HepG2 (cell line): Measurements from ENCODE around the gene NINL. TPM values are rescaled to one million over a fixed set of nuclear protein-coding genes. Genes with fewer than 3 reads are reported as not detected.

Experiments
- CTCF ChIP-seq: sonication (generic); formaldehyde crosslinking; IDR thresholded peaks from 2 replicates; pipeline ENCODE4 v1.5.0; 2020; ENCODE audit warnings: mild to moderate bottlenecking, missing genetic modification reagents, moderate library complexity
- DPF2 ChIP-seq: sonication (generic); formaldehyde crosslinking; IDR thresholded peaks from 2 replicates; pipeline ENCODE4 v1.4.0; 2020; ENCODE audit warnings: mild to moderate bottlenecking, low read depth, missing genetic modification reagents, borderline replicate concordance
- JDP2 ChIP-seq: sonication (generic); formaldehyde crosslinking; IDR thresholded peaks from 2 replicates; pipeline ENCODE4 v1.8.1; 2022; ENCODE audit warnings: missing genetic modification reagents, borderline replicate concordance
- MAFG ChIP-seq: sonication (generic); formaldehyde crosslinking; IDR thresholded peaks from 2 replicates; pipeline ENCODE4 v1.5.1; 2020; ENCODE audit warnings: mild to moderate bottlenecking, missing genetic modification reagents
- NCOA2 ChIP-seq: sonication (generic); formaldehyde crosslinking; IDR thresholded peaks from 2 replicates; pipeline ENCODE4 v1.8.0; 2022; ENCODE audit warnings: inconsistent platforms
- RBAK ChIP-seq: sonication (generic); formaldehyde crosslinking; IDR thresholded peaks from 2 replicates; pipeline ENCODE4 v1.5.1; 2020; ENCODE audit warnings: mild to moderate bottlenecking, missing genetic modification reagents
- SMYD3 ChIP-seq: sonication (generic); formaldehyde crosslinking; IDR thresholded peaks from 2 replicates; pipeline ENCODE4 v1.8.1; 2023; ENCODE audit warnings: mild to moderate bottlenecking, missing genetic modification reagents
- SP5 ChIP-seq: IDR thresholded peaks from 2 replicates; pipeline ENCODE4 v1.6.1; 2016; ENCODE audit warnings: low read depth, borderline replicate concordance
- TIGD3 ChIP-seq: sonication (generic); formaldehyde crosslinking; IDR thresholded peaks from 2 replicates; pipeline ENCODE4 v1.5.1; 2020; ENCODE audit warnings: mild to moderate bottlenecking, missing genetic modification reagents, borderline replicate concordance
- ZFP91 ChIP-seq: sonication (generic); formaldehyde crosslinking; IDR thresholded peaks from 2 replicates; pipeline ENCODE4 v1.9.0; 2022; ENCODE audit warnings: missing genetic modification reagents, mild to moderate bottlenecking, borderline replicate concordance
- ZKSCAN5 ChIP-seq: sonication (generic); formaldehyde crosslinking; IDR thresholded peaks from 2 replicates; pipeline ENCODE4 v1.5.1; 2020; ENCODE audit warnings: mild to moderate bottlenecking, missing genetic modification reagents
- ZNF264 ChIP-seq: sonication (generic); formaldehyde crosslinking; IDR thresholded peaks from 2 replicates; pipeline ENCODE4 v1.4.0; 2020; ENCODE audit warnings: missing genetic modification reagents
- ZNF326 ChIP-seq: sonication (generic); formaldehyde crosslinking; IDR thresholded peaks from 2 replicates; pipeline ENCODE4 v1.4.0; 2020; ENCODE audit warnings: missing genetic modification reagents, borderline replicate concordance
- ZNF460 ChIP-seq: sonication (generic); formaldehyde crosslinking; IDR thresholded peaks from 2 replicates; pipeline ENCODE4 v1.5.1; 2020; ENCODE audit warnings: missing genetic modification reagents, mild to moderate bottlenecking, borderline replicate concordance
- ZNF549 ChIP-seq: sonication (generic); formaldehyde crosslinking; IDR thresholded peaks from 2 replicates; pipeline ENCODE4 v1.5.0; 2020; ENCODE audit warnings: missing genetic modification reagents
- ZNF772 ChIP-seq: sonication (generic); formaldehyde crosslinking; IDR thresholded peaks from 2 replicates; pipeline ENCODE4 v1.5.0; 2020; ENCODE audit warnings: mild to moderate bottlenecking, missing genetic modification reagents
- polyA plus RNA-seq, 8 experiments: library from polyadenylated mRNA; depleted of rRNA in 3 of 8; stranded (reverse) in 7 of 8; unstranded in 1 of 8; fragments of >200 nt; fragmentation: Illumina TruSeq in 4 of 8; extraction: Trizol in 4 of 8; gene quantifications; 2 replicates each; pipeline versions ENCODE4 v1.2.1 to v1.2.3, GENCODE V29; 2011 to 2016; ENCODE audit warnings: low read depth in 4 of 8, missing spikeins in 1 of 8, mixed read lengths in 1 of 8; ENCODE audit not compliant: insufficient read depth in 1 of 8
- total RNA-seq, 5 experiments: library from RNA; depleted of rRNA; stranded (reverse); fragments of >200 nt; fragmentation: Illumina TruSeq; extraction: Trizol; gene quantifications; 2 replicates each; pipeline ENCODE4 v1.2.3, GENCODE V29; 2016; ENCODE audit warnings: low read depth in 1 of 5
- TF ChIP-seq, protein P1 (sequence below): sonication (generic); formaldehyde crosslinking; IDR thresholded peaks from 2 replicates; pipeline ENCODE4 v1.8.0; 2022; ENCODE audit warnings: missing genetic modification reagents, mild to moderate bottlenecking, borderline replicate concordance
- TF ChIP-seq, protein P2 (sequence below): sonication (generic); formaldehyde crosslinking; conservative IDR thresholded peaks from 2 replicates; pipeline ENCODE4 v1.8.0; 2022; ENCODE audit warnings: mild to moderate bottlenecking, moderate library complexity, missing genetic modification reagents
- TF ChIP-seq, protein P3 (sequence below): sonication (generic); formaldehyde crosslinking; IDR thresholded peaks from 2 replicates; pipeline ENCODE4 v1.5.1; 2020; ENCODE audit warnings: missing genetic modification reagents, mild to moderate bottlenecking, borderline replicate concordance

NINL gene
- total and polyA plus RNA-seq, 2 of the 13 experiments (the other 11 are each of a cell fraction or from before 2014, with no cell fraction given) = 32.3 to 34.3 TPM

- TF ChIP-seq ZFP91 (no peak), NCOA2 (CRISPR knock-in tag) (no peak), ZNF460 (CRISPR knock-in tag) (no peak), CTCF (CRISPR knock-in tag) (no peak; the same call in 1 of the 2 replicates), SP5 (CRISPR knock-in tag) (no peak), TIGD3 (no peak; the same call in 1 of the 2 replicates), MAFG (no peak; the same call in none of the 2 replicates), ZNF549 (CRISPR knock-in tag) (no peak), SMYD3 (CRISPR knock-in tag) (peak; percentile 26; the same call in 1 of the 2 replicates), ZNF264 (CRISPR knock-in tag) (no peak), JDP2 (CRISPR knock-in tag) (no peak), ZNF326 (no peak), RBAK (no peak), ZNF772 (CRISPR knock-in tag) (no peak), DPF2 (CRISPR knock-in tag) (0 out of 2 replicates have a peak, but pooled peaks have one; percentile 16), ZKSCAN5 (CRISPR knock-in tag) (peak; percentile 66; the same call in 1 of the 2 replicates)
- TF ChIP-seq, protein P1, sequence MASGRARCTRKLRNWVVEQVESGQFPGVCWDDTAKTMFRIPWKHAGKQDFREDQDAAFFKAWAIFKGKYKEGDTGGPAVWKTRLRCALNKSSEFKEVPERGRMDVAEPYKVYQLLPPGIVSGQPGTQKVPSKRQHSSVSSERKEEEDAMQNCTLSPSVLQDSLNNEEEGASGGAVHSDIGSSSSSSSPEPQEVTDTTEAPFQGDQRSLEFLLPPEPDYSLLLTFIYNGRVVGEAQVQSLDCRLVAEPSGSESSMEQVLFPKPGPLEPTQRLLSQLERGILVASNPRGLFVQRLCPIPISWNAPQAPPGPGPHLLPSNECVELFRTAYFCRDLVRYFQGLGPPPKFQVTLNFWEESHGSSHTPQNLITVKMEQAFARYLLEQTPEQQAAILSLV (CRISPR knock-in tag) = peak; percentile 91; the same call in 1 of the 2 replicates
- TF ChIP-seq, protein P2, sequence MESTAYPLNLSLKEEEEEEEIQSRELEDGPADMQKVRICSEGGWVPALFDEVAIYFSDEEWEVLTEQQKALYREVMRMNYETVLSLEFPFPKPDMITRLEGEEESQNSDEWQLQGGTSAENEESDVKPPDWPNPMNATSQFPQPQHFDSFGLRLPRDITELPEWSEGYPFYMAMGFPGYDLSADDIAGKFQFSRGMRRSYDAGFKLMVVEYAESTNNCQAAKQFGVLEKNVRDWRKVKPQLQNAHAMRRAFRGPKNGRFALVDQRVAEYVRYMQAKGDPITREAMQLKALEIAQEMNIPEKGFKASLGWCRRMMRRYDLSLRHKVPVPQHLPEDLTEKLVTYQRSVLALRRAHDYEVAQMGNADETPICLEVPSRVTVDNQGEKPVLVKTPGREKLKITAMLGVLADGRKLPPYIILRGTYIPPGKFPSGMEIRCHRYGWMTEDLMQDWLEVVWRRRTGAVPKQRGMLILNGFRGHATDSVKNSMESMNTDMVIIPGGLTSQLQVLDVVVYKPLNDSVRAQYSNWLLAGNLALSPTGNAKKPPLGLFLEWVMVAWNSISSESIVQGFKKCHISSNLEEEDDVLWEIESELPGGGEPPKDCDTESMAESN (CRISPR knock-in tag) = no peak; the same call in 1 of the 2 replicates
- TF ChIP-seq, protein P3, sequence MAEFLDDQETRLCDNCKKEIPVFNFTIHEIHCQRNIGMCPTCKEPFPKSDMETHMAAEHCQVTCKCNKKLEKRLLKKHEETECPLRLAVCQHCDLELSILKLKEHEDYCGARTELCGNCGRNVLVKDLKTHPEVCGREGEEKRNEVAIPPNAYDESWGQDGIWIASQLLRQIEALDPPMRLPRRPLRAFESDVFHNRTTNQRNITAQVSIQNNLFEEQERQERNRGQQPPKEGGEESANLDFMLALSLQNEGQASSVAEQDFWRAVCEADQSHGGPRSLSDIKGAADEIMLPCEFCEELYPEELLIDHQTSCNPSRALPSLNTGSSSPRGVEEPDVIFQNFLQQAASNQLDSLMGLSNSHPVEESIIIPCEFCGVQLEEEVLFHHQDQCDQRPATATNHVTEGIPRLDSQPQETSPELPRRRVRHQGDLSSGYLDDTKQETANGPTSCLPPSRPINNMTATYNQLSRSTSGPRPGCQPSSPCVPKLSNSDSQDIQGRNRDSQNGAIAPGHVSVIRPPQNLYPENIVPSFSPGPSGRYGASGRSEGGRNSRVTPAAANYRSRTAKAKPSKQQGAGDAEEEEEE (CRISPR knock-in tag) = peak; percentile 91; the same call in 1 of the 2 replicates
These were observed 37.9 kb upstream of the NINL start (continued) for GRCh38 chr20:25623225-25623735.
